GM23338 (cell line): Measurements from ENCODE around the gene ANKRD31. TPM values are rescaled to one million over a fixed set of nuclear protein-coding genes. Genes with fewer than 3 reads are reported as not detected.

Experiments
- ATAC-seq: fragments of 200-7000 bp; cut with Tn5 transposase; 3 replicates; pipeline ENCODE4 v1.9.1; 2020
- DNase-seq: peaks from one replicate; pipeline ENCODE4 v3.0.0-alpha.2; 2015; ENCODE audit warnings: low spot score
- H2AFZ ChIP-seq: fragments of 200-600 bp; sonication (generic); 2 replicates; pipeline ENCODE4 v1.8.0; 2016; ENCODE audit warnings: antibody characterized with exemption, mild to moderate bottlenecking, moderate library complexity
- H3F3A ChIP-seq: fragments of 200-600 bp; sonication (generic); replicated peaks from 2 replicates; pipeline ENCODE4 v1.8.0; 2017; ENCODE audit warnings: antibody characterized with exemption, mixed run types, low read depth
- H3K27ac ChIP-seq: fragments of 200-600 bp; sonication (generic); 2 replicates; pipeline ENCODE4 v1.6.1; 2016; ENCODE audit warnings: low read depth
- H3K27me3 ChIP-seq: fragments of 200-600 bp; sonication (generic); 2 replicates; pipeline ENCODE4 v1.8.0; 2016; ENCODE audit warnings: mild to moderate bottlenecking, mixed run types, moderate library complexity; ENCODE audit not compliant: insufficient read depth
- H3K36me3 ChIP-seq: fragments of 200-600 bp; sonication (generic); 2 replicates; pipeline ENCODE4 v1.8.0; 2016; ENCODE audit warnings: mild to moderate bottlenecking; ENCODE audit not compliant: insufficient read depth
- H3K4me1 ChIP-seq: fragments of 200-600 bp; sonication (generic); 2 replicates; pipeline ENCODE4 v1.8.0; 2016; ENCODE audit warnings: mild to moderate bottlenecking, moderate library complexity; ENCODE audit not compliant: insufficient read depth
- H3K4me2 ChIP-seq: fragments of 200-600 bp; sonication (generic); 2 replicates; pipeline ENCODE4 v1.7.1; 2017; ENCODE audit warnings: mixed run types
- H3K4me3 ChIP-seq: fragments of 200-600 bp; sonication (generic); 2 replicates; pipeline ENCODE4 v1.6.1; 2016; ENCODE audit warnings: mixed run types
- H3K79me2 ChIP-seq: fragments of 200-600 bp; sonication (generic); replicated peaks from 2 replicates; pipeline ENCODE4 v1.8.0; 2017; ENCODE audit warnings: mild to moderate bottlenecking; ENCODE audit not compliant: insufficient read depth
- H3K9me2 ChIP-seq: fragments of 200-600 bp; sonication (generic); 2 replicates; pipeline ENCODE4 v1.8.0; 2017; ENCODE audit not compliant: insufficient read depth
- H4K20me1 ChIP-seq: fragments of 200-600 bp; sonication (generic); replicated peaks from 2 replicates; pipeline ENCODE4 v1.8.0; 2017; ENCODE audit warnings: mild to moderate bottlenecking; ENCODE audit not compliant: insufficient read depth
- H3K27ac Mint-ChIP-seq: 2 replicates; pipeline ENCODE4 v1.8.0; 2020; ENCODE audit warnings: inconsistent platforms, mild to moderate bottlenecking, moderate library complexity, mixed read lengths
- H3K27me3 Mint-ChIP-seq: 3 replicates; pipeline ENCODE4 v1.8.0; 2022; ENCODE audit warnings: low read depth, mild to moderate bottlenecking, moderate library complexity, mixed read lengths, inconsistent platforms; ENCODE audit not compliant: insufficient read depth, poor library complexity
- H3K36me3 Mint-ChIP-seq: 3 replicates; pipeline ENCODE4 v1.8.0; 2021; ENCODE audit warnings: low read depth, mild to moderate bottlenecking, inconsistent platforms, moderate library complexity, mixed read lengths
- H3K4me1 Mint-ChIP-seq: 3 replicates; pipeline ENCODE4 v1.8.0; 2020; ENCODE audit warnings: mild to moderate bottlenecking, inconsistent platforms, mixed read lengths
- H3K4me3 Mint-ChIP-seq: 3 replicates; pipeline ENCODE4 v1.8.0; 2021; ENCODE audit warnings: moderate library complexity, mild to moderate bottlenecking, inconsistent platforms, mixed read lengths
- H3K9me3 Mint-ChIP-seq: 3 replicates; pipeline ENCODE4 v1.8.0; 2020; ENCODE audit warnings: moderate library complexity, mild to moderate bottlenecking, inconsistent platforms, mixed read lengths
- EZH2phosphoT487 ChIP-seq: fragments of 200-600 bp; sonication (generic); IDR thresholded peaks from one replicate; pipeline ENCODE4 v1.8.1; 2018; ENCODE audit warnings: antibody characterized with exemption; ENCODE audit not compliant: unreplicated experiment
- JUNB ChIP-seq: IDR thresholded peaks from one replicate; pipeline ENCODE4 v1.6.1; 2016; ENCODE audit warnings: antibody characterized with exemption; ENCODE audit not compliant: unreplicated experiment
- NANOG ChIP-seq: IDR thresholded peaks from 2 replicates; pipeline ENCODE4 v1.6.1; 2016; ENCODE audit warnings: antibody characterized with exemption, borderline replicate concordance
- POLR2AphosphoS5 ChIP-seq: IDR thresholded peaks from 2 replicates; pipeline ENCODE4 v1.6.1; 2016; ENCODE audit warnings: antibody characterized with exemption, low read depth
- ZNF114 ChIP-seq: fragments of 250-450 bp; sonication (Bioruptor Pico); IDR thresholded peaks from 2 replicates; pipeline ENCODE4 v1.5.0; 2020; ENCODE audit warnings: mild to moderate bottlenecking, moderate library complexity
- ZNF331 ChIP-seq: fragments of 250-450 bp; sonication (Bioruptor Pico); IDR thresholded peaks from 2 replicates; pipeline ENCODE4 v1.5.0; 2020; ENCODE audit warnings: low read depth, mild to moderate bottlenecking, moderate library complexity
- polyA plus RNA-seq: library from polyadenylated mRNA; unstranded; fragments of >200 nt; fragmentation: Nextera tagmentation; extraction: Ambion mirVana; gene quantifications from 2 replicates; pipeline ENCODE4 v1.2.1, GENCODE V29; 2016
- total RNA-seq: library from RNA; depleted of rRNA; stranded (reverse); fragments of >200 nt; shearing (Covaris generic); gene quantifications from 2 replicates; pipeline ENCODE4 v1.2.3, GENCODE V29; 2014
- TF ChIP-seq, protein P1 (sequence below): IDR thresholded peaks from one replicate; pipeline ENCODE4 v1.6.1; 2018; ENCODE audit warnings: antibody characterized with exemption; ENCODE audit not compliant: unreplicated experiment
- TF ChIP-seq, protein P2 (sequence below), 2 experiments: fragments of 200-600 bp in 1 of 2; sonication (generic) in 1 of 2; conservative IDR thresholded peaks; 2 replicates each; pipeline versions ENCODE4 v1.5.1 to v1.6.1; 2016 to 2017; ENCODE audit warnings: antibody characterized with exemption in 2 of 2, low read depth in 2 of 2, mild to moderate bottlenecking in 2 of 2, moderate library complexity in 1 of 2
- TF ChIP-seq, protein P3 (sequence below): fragments of 250-450 bp; sonication (Bioruptor Pico); IDR thresholded peaks from 2 replicates; pipeline ENCODE4 v1.5.0; 2020; ENCODE audit warnings: mild to moderate bottlenecking, moderate library complexity

ANKRD31 gene
- total and polyA plus RNA-seq, 2 experiments from 2014 or later = 0.18 to 0.59 TPM

DNA sequence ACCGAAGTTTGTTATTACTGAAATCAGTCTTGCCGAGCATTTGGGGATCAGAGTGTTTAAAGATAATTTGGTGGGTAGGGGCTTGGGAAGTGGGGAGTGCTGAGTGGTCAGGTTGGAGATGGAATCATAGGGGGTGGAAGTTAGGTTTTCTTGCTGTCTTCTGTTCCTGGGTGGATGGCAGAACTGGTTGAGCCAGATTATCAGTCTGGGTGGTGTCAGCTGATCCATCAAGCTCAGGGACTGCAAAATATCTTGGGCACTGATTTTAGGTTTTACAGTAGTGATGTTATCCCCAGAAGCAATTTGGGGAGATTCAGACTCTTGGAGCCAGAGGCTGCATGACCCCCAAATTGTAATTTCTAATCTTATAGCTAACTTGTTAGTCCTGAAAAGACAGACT is 5.4 kb upstream of the ANKRD31 start:
- no peak overlapping the region for H3K4me3 ChIP-seq
- H3K4me1 Mint-ChIP-seq = peaks cover 41% of the 10 kb centered on the region; the same call in 2 of the 3 replicates
- no peaks in the 10 kb centered on the region for H3K9me2 ChIP-seq
- H4K20me1 ChIP-seq = no peaks in the 10 kb centered on the region
- DNase-seq (no peak), ATAC-seq (no peak)
- no peaks in the 10 kb centered on the region for H3F3A ChIP-seq
- H3K9me3 Mint-ChIP-seq = no peaks in the 10 kb centered on the region
- H3K27ac Mint-ChIP-seq = peak overlapping the region; percentile 12; the same call in 1 of the 2 replicates
- H3K4me3 Mint-ChIP-seq = no peak overlapping the region
- no peaks in the 10 kb centered on the region for H3K36me3 Mint-ChIP-seq
- no peaks in the 10 kb centered on the region for H3K27me3 Mint-ChIP-seq
- H3K27me3 ChIP-seq = no peaks in the 10 kb centered on the region
- H2AFZ ChIP-seq = peak overlapping the region; percentile 26; the same call in 1 of the 2 replicates
- 0 out of 2 replicates have a peak overlapping the region, but pooled peaks have one; percentile 12 for H3K4me2 ChIP-seq
- TF ChIP-seq, protein P1, sequence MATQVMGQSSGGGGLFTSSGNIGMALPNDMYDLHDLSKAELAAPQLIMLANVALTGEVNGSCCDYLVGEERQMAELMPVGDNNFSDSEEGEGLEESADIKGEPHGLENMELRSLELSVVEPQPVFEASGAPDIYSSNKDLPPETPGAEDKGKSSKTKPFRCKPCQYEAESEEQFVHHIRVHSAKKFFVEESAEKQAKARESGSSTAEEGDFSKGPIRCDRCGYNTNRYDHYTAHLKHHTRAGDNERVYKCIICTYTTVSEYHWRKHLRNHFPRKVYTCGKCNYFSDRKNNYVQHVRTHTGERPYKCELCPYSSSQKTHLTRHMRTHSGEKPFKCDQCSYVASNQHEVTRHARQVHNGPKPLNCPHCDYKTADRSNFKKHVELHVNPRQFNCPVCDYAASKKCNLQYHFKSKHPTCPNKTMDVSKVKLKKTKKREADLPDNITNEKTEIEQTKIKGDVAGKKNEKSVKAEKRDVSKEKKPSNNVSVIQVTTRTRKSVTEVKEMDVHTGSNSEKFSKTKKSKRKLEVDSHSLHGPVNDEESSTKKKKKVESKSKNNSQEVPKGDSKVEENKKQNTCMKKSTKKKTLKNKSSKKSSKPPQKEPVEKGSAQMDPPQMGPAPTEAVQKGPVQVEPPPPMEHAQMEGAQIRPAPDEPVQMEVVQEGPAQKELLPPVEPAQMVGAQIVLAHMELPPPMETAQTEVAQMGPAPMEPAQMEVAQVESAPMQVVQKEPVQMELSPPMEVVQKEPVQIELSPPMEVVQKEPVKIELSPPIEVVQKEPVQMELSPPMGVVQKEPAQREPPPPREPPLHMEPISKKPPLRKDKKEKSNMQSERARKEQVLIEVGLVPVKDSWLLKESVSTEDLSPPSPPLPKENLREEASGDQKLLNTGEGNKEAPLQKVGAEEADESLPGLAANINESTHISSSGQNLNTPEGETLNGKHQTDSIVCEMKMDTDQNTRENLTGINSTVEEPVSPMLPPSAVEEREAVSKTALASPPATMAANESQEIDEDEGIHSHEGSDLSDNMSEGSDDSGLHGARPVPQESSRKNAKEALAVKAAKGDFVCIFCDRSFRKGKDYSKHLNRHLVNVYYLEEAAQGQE = no peak
- no peak for TF ChIP-seq POLR2AphosphoS5
- no peak for TF ChIP-seq JUNB
- TF ChIP-seq, protein P2, sequence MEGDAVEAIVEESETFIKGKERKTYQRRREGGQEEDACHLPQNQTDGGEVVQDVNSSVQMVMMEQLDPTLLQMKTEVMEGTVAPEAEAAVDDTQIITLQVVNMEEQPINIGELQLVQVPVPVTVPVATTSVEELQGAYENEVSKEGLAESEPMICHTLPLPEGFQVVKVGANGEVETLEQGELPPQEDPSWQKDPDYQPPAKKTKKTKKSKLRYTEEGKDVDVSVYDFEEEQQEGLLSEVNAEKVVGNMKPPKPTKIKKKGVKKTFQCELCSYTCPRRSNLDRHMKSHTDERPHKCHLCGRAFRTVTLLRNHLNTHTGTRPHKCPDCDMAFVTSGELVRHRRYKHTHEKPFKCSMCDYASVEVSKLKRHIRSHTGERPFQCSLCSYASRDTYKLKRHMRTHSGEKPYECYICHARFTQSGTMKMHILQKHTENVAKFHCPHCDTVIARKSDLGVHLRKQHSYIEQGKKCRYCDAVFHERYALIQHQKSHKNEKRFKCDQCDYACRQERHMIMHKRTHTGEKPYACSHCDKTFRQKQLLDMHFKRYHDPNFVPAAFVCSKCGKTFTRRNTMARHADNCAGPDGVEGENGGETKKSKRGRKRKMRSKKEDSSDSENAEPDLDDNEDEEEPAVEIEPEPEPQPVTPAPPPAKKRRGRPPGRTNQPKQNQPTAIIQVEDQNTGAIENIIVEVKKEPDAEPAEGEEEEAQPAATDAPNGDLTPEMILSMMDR (conservative IDR thresholded peaks at IDR 0.05; ENCODE audit: low read depth in 2 of 2) = no peak
- no peak for TF ChIP-seq NANOG
- no peak for TF ChIP-seq ZNF331 (CRISPR knock-in tag)
- peaks cover 32% of the 10 kb centered on the region for H3K4me1 ChIP-seq
- H3K79me2 ChIP-seq = no peaks in the 10 kb centered on the region
- H3K36me3 ChIP-seq = no peaks in the 10 kb centered on the region
- H3K27ac ChIP-seq = no peak overlapping the region

DNA sequence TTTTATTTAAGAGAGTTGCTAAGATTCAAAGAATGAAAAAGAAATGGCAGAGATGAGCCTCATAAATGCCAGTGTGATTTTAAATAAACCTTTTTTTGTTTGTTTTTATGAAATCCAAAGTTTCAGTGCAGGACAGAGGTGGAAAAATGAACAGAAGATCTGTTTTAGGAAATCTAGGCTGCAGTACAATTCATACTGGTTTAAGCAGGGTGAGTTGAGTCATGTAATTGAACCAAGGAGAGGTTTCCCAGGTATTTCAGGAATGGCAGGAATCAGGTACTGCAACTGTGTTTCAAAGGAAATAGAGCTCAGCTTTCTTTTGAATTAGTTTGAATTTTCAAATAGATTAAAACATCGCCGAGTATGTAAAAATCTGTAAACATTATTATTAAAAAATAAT is 3.0 kb upstream of the ANKRD31 start:
- peak overlapping the region; percentile 39; the same call in 2 of the 3 replicates for H3K4me3 Mint-ChIP-seq
- peak; percentile 88 for DNase-seq
- no peak for TF ChIP-seq ZNF114 (CRISPR knock-in tag)
- no peak for TF ChIP-seq EZH2phosphoT487
- no peak for TF ChIP-seq JUNB
- TF ChIP-seq, protein P3, sequence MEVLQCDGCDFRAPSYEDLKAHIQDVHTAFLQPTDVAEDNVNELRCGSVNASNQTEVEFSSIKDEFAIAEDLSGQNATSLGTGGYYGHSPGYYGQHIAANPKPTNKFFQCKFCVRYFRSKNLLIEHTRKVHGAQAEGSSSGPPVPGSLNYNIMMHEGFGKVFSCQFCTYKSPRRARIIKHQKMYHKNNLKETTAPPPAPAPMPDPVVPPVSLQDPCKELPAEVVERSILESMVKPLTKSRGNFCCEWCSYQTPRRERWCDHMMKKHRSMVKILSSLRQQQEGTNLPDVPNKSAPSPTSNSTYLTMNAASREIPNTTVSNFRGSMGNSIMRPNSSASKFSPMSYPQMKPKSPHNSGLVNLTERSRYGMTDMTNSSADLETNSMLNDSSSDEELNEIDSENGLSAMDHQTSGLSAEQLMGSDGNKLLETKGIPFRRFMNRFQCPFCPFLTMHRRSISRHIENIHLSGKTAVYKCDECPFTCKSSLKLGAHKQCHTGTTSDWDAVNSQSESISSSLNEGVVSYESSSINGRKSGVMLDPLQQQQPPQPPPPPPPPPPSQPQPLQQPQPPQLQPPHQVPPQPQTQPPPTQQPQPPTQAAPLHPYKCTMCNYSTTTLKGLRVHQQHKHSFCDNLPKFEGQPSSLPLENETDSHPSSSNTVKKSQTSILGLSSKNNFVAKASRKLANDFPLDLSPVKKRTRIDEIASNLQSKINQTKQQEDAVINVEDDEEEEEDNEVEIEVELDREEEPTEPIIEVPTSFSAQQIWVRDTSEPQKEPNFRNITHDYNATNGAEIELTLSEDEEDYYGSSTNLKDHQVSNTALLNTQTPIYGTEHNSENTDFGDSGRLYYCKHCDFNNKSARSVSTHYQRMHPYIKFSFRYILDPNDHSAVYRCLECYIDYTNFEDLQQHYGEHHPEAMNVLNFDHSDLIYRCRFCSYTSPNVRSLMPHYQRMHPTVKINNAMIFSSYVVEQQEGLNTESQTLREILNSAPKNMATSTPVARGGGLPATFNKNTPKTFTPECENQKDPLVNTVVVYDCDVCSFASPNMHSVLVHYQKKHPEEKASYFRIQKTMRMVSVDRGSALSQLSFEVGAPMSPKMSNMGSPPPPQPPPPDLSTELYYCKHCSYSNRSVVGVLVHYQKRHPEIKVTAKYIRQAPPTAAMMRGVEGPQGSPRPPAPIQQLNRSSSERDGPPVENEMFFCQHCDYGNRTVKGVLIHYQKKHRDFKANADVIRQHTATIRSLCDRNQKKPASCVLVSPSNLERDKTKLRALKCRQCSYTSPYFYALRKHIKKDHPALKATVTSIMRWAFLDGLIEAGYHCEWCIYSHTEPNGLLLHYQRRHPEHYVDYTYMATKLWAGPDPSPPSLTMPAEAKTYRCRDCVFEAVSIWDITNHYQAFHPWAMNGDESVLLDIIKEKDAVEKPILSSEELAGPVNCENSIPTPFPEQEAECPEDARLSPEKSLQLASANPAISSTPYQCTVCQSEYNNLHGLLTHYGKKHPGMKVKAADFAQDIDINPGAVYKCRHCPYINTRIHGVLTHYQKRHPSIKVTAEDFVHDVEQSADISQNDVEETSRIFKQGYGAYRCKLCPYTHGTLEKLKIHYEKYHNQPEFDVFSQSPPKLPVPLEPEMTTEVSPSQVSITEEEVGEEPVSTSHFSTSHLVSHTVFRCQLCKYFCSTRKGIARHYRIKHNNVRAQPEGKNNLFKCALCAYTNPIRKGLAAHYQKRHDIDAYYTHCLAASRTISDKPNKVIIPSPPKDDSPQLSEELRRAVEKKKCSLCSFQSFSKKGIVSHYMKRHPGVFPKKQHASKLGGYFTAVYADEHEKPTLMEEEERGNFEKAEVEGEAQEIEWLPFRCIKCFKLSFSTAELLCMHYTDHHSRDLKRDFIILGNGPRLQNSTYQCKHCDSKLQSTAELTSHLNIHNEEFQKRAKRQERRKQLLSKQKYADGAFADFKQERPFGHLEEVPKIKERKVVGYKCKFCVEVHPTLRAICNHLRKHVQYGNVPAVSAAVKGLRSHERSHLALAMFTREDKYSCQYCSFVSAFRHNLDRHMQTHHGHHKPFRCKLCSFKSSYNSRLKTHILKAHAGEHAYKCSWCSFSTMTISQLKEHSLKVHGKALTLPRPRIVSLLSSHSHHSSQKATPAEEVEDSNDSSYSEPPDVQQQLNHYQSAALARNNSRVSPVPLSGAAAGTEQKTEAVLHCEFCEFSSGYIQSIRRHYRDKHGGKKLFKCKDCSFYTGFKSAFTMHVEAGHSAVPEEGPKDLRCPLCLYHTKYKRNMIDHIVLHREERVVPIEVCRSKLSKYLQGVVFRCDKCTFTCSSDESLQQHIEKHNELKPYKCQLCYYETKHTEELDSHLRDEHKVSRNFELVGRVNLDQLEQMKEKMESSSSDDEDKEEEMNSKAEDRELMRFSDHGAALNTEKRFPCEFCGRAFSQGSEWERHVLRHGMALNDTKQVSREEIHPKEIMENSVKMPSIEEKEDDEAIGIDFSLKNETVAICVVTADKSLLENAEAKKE (CRISPR knock-in tag) = no peak
- no peak for TF ChIP-seq ZNF331 (CRISPR knock-in tag)

More for the DNA sequence above, 3.0 kb upstream of the ANKRD31 start:
- Histone ChIP-seq H2AFZ (no peak overlapping the region), H3K36me3 (no peaks in the 10 kb centered on the region), H3K4me2 (peak overlapping the region; percentile 44), H3K27me3 (no peaks in the 10 kb centered on the region), H3K9me2 (no peaks in the 10 kb centered on the region), H3K27ac (peak overlapping the region; percentile 86), H3K4me3 (no peak overlapping the region), H4K20me1 (no peaks in the 10 kb centered on the region), H3K4me1 (peaks cover 39% of the 10 kb centered on the region), H3F3A (no peaks in the 10 kb centered on the region), H3K79me2 (no peaks in the 10 kb centered on the region)
- Mint-ChIP-seq H3K27me3 (no peaks in the 10 kb centered on the region), H3K4me1 (peaks cover 53% of the 10 kb centered on the region), H3K9me3 (no peaks in the 10 kb centered on the region), H3K36me3 (no peaks in the 10 kb centered on the region), H3K27ac (peak overlapping the region; percentile 93)
- ATAC-seq = peak; percentile 44
